ENCODE results near the gene MTCH2.

- no peak for TF ChIP-seq SP1 (CRISPR knock-in tag; conservative IDR thresholded peaks at IDR 0.05)
- no peak for TF ChIP-seq MAX (CRISPR knock-in tag; IDR thresholded peaks at IDR 0.05)
- TF ChIP-seq MLX (CRISPR knock-in tag; IDR thresholded peaks at IDR 0.05) = no peak
- TF ChIP-seq CTCF (IDR thresholded peaks at IDR 0.05) = no peak
- no peak for TF ChIP-seq RORB (CRISPR knock-in tag; IDR thresholded peaks at IDR 0.05)
- no peak for TF ChIP-seq ZNF138 (CRISPR knock-in tag; conservative IDR thresholded peaks at IDR 0.05)
- no peak for TF ChIP-seq HMGXB4 (CRISPR knock-in tag; IDR thresholded peaks at IDR 0.05)
These were observed 32.7 kb downstream of the MTCH2 start for GRCh38 chr11:47609675-47610074.

Data from WTC11 (cell line).